GM18519 (cell line): Measurements from ENCODE around the gene FZR1.

ENCODE experiments used
- ATAC-seq: cut with Tn5 transposase; IDR thresholded peaks from one replicate; pipeline ENCODE4 v1.9.1; 2021; ENCODE audit warnings: mild to moderate bottlenecking, moderate library complexity; ENCODE audit not compliant: unreplicated experiment, low FRiP score

FZR1 gene

GRCh38 chr19:3585301-3586126 lies 79.4 kb downstream of the FZR1 start, which contains the start of gene GIPC3:
Gene GIPC3, plus strand, starts transcription at chr19:3585478. Its CDS starts 120 bp downstream, at chr19:3585598.
- ATAC-seq = no peak

- no peak for ATAC-seq
Measured at GRCh38 chr19:3586127-3586626, 80.1 kb downstream of the FZR1 start.

- ATAC-seq = no peak
Measured at GRCh38 chr19:3586707-3587346, 80.7 kb downstream of the FZR1 start.
